GM15510 (cell line): ENCODE measurements around the gene ZNF774.

Experiments used
- POLR2A ChIP-seq: IDR thresholded peaks from 3 replicates; pipeline ENCODE4 v1.6.1; 2011; ENCODE audit warnings: borderline replicate concordance; ENCODE audit not compliant: insufficient read length; ENCODE audit errors: extremely low read depth

Gene ZNF774

GRCh38 chr15:90338532-90338931 lies 13.6 kb upstream of the ZNF774 start:
- TF ChIP-seq POLR2A: no peak

- no peak for TF ChIP-seq POLR2A
These were observed 11.7 kb upstream of the ZNF774 start for GRCh38 chr15:90340345-90340744.

DNA sequence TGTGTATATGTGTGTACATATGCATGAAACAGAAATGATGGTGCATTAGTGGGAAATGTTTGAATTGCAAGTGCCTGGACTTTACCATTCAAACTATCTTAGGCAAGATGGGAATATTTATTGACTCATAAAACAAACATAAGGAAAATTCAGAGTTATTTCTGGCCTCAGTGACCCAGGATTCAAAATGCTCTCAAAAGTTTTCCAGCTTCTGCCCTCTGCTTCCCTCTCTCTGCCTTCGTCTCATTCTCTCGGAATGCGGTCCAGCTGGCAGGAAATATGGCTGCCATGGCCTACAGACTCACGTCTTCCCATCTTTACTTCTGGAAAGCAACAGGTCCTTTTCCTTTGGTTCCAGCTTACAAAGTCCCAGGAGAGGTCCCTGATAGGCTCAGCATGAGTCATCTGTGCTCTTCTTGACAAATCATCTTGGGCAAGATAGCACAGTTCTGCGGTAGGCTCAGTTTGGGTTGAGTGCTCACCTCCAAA lies 8.7 kb upstream of the ZNF774 start:
- TF ChIP-seq POLR2A: no peak

- no peak for TF ChIP-seq POLR2A
These were observed 7.4 kb upstream of the ZNF774 start for GRCh38 chr15:90344662-90345061.

DNA sequence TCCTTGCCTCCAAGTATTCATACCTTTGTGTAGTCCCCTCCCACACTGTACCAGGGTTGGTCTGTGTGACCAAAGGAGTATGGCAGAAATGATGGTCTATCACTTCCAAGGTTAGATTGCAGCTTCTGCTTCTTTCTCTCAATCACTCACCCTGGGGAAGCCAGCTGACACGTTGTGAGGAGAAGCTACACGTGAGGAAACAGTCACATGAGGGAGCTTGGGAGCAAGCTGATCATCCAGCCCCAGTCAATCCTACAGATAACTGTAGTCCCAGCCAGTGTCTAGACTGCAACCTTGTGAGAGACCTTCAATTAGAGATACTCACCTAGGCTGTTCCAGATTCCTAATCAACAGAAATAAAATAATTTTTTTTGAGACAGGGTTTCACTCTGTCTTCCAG lies 6.2 kb upstream of the ZNF774 start:
- TF ChIP-seq POLR2A: no peak

DNA sequence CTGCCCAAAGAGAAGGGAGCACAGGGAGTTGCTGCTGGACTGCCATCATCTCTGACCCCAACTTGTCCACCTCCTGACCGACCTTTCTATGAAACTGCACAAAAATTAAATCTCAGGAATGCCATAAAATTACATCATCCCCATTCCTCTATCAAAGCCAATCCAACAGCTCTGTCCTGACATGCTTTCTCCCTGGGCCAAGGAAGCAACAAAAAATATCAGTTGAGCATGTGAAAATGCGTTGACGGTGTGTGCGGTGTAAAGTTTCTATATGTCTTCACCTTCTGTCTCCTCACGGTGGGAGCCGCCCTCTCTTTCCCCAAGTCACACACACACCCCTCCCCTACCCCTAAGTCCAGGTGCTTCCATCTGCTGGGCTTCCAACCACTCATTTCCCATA lies 3.6 kb upstream of the ZNF774 start:
- TF ChIP-seq POLR2A: no peak

- no peak for TF ChIP-seq POLR2A
These were observed 3.0 kb upstream of the ZNF774 start for GRCh38 chr15:90349072-90349471.

- TF ChIP-seq POLR2A: no peak
These were observed 2.3 kb upstream of the ZNF774 start for GRCh38 chr15:90349821-90350220.

- no peak for TF ChIP-seq POLR2A
These were observed 491 bp upstream of the ZNF774 start for GRCh38 chr15:90351479-90352106.

GRCh38 chr15:90354986-90355385 lies 2.9 kb downstream of the ZNF774 start:
- TF ChIP-seq POLR2A: no peak

GRCh38 chr15:90358124-90359033 lies 6.3 kb downstream of the ZNF774 start:
- TF ChIP-seq POLR2A: no peak

- TF ChIP-seq POLR2A: no peak
These were observed 8.7 kb downstream of the ZNF774 start for GRCh38 chr15:90360746-90361145.

GRCh38 chr15:90362936-90363212 lies 10.8 kb downstream of the ZNF774 start:
- TF ChIP-seq POLR2A: no peak

DNA sequence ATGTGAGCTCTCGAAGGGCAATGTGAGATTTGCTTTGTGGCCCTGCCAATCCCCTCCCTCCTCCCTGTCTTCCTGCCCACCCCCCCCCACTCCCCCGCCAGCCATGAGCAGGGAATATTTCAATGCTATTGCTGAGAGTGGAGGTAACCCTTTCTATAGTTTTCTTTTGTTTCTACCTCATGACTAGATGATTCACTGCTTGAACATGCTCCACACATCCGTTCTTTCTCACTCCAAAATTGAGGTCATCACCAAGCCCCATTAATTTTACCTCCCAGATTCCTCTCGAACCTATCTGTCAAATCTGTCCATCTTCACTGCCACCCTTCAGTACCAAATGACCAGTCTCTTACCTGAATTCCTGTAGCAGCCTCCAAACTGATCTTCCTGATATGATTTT lies 12.2 kb downstream of the ZNF774 start:
- no peak for TF ChIP-seq POLR2A

DNA sequence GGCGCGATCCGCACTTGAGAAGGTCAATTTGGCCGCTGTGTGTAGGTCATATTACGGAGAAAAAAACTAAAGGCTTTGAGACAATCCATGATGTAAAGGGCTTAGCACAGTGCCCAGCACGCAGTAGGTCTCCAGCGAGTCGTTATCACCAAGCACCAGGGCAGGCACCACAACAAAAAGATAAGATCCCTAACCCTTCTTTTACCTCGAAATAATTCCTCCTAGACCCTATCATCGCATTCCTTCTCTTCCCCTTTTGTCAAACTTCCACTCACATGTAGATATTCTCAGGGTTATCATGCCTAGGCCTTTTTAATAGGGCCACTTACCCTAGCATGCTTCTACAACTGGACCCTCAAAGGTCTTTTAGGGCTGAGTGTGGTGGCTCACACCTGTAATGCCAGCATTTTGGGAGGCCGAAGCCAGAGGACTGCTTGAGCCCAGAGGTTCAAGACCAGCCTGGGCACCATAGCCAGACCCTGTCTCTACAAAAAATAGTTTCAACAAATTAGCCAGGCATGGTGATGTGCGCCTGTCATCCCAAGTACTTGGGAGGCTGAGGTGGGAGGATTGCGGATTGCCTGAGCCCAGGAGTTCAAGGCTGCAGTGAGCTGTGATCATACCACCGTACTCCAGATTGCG lies 13.5 kb downstream of the ZNF774 start:
- TF ChIP-seq POLR2A: no peak
